GM21529 (cell line): ENCODE data around the gene NSMF.

ENCODE experiments used
- ATAC-seq: cut with Tn5 transposase; IDR thresholded peaks from one replicate; pipeline ENCODE4 v1.9.1; 2021; ENCODE audit not compliant: unreplicated experiment

Gene NSMF

DNA sequence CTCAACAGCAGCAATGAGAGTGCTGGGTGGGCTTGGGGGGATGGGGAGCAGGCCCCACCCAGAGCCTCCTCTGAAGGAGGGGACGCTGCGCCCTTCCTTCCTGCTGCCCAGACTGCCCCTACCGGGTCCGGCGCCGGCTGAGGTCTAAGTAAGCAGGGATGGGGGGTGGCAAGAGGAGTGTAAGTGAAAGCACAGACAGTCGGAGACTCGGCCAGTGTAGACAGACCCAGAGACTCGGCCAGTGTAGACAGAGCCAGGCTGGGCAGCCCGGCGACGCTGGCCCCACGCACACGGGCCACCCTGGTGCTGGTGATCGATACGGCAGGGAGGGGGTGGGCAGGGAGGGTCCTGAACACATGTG is 10.6 kb downstream of the NSMF start:
- ATAC-seq: no peak

DNA sequence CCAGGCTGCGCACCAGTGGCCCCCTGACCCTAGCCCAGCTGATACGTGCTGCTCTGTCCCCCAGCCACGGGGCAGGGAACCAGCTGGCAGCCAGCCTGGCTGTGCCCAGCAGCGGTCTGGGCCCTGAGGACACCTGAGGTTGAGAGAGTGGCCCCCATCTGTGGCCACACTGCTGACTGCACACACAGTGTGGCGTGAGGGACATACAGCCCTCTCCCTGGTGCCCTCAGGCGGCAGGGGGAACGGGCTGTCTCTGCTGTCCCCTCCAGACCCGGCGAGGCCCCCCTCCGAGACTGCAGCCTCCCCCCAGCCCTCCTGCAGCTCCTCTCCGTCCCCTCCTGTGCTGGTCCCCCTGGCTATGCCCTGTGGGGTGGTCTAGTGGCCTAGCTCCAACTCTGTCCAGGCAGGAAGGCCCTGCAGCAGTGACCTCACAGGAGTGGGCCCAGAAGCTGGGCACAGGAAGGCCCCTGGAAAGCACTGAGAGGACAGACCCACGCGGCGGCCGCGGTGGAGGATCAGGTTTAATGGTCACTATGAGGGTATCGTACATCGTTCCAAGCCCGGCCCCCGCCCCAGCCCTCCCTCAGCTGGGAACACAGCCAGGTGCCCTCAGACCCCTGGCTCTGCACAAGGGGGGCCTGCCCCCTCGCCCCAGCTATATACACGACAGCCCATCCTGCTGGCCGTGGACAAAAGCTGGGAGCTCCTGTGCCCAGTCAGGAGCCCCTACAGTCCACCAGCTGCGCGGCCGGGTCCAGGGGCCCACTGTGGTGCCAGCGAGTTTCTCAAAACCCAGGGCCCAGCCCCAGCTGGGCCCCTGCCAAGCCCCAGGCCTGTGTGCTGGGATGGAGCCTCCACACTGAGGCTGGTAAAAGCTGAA is 11.2 kb downstream of the NSMF start:
- no peak for ATAC-seq

DNA sequence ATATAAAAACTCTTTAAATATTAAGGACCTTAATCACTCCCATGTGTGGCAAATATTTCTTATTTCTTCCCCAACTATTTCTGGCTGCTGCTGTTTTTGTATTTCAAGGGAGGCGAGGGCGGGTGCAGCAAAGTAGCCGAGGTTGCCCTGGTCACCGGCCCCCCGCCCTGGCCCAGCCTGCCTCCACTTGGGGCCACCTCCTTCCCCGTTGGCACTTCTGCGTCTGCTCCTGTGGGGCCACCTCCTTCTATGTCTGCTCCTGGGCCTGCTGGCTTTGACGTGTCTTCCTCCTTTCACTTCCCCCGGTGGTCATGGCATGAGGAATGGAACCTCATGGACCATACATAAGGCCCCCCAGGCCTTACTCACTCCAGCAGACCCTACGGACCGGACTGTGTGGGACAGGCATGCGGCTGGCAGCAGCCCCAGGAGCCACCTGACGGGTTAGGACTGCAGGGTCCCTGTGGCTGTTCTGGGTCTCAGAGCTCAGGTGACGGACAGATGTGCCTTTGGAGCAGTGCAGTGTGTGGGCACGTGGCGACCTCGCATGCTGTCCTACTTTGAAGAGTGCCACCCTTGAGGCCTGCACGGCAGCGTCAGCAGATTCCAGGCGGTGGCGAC is 12.2 kb downstream of the NSMF start:
- no peak for ATAC-seq

DNA sequence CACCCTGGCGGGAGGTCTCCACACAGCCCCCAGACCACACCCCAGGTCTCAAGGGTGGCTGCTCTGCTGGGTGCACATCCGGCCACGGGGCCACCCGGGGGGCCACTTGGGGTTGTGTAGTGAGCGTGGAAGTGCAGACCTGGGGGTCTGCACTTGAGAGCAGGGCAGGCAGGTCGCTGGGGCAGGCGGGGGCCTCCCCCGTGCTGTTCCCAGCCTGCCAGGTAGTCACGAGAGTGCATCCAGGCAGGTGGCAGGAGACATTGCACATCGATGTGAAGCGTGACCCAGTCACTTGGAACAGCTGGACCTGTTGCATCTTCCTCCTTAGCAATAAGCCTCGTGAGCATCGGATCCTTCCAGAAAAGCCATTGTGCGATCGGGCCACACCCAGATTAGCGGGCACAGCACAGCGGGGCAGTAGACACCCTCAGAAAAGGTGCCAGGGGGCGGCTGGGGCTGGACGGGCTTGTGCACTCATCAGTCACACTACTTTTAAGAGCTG is 13.2 kb downstream of the NSMF start:
- no peak for ATAC-seq

DNA sequence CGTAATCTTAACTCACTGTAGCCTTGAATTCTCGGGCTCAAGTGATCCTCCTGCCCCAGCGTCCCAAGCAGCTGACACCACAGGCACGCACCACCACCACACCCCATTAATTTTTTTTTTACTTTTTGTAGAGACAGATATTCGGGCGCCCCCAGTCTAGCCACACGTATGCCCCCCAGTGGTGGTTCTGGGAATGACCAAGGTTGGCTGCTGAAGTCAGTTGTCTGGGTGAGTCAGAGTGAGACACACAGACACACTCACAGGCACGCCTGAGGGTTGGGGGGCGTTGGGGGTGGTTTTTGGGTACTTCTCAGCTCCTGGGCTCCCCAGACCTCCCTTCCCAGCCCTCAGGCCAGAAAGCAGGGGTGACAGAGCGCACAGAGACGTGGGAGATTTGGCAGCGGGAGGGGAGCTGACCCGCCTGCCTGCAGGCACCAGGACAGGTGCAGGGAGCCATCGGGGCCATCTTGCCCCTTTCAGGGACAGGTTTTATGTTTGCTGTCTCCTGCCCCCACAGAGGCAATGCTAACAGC is 13.8 kb downstream of the NSMF start:
- peak; percentile 60 for ATAC-seq

DNA sequence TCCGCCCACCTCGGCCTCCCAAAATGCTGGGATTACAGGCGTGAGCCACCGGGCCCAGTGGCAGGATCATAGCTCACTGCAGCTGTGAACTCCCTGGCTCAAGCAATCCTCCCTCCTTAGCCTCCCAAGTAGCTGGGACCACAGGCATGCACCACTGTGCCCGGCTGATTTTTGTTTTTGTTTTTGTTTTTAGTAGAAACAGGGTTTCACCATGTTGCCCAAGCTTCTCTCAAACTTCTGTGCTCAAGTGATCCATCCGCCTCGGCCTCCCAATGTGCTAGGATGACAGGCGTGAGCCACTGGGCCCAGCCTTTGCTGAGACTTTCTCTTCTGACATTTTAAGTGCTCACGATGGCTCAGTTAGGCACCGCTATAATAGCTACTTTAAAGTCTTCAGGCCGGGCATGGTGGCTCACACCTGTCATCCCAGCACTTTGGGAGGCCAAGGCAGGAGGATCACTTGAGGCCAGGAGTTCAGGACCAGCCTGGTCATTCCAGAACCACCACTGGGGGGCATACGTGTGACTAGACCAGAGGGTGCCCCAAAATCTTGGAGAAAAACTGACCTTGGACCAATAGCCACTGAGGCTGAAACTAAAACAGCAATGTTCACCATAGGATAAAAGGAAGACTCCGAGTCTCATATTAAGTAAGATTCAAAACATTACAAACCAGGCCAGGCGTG is 14.9 kb downstream of the NSMF start:
- no peak for ATAC-seq

DNA sequence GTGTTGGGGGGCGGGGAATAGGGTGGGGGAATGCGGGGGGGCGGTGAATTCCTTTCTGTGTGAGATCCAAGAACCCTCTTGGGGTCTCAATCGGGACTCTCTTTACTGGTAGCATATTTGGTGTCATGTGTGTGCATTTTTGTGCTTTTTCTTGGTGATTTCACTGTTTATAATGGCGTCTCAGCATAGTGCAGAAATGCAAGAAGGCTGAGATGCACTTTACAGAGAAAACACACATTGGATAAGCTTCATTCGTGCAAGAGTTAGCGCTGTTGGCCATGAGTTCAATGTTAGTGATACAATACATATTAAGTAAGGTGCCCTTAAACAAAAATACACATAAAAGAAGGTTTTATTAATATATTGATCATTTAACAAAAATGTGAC is 17.2 kb downstream of the NSMF start:
- ATAC-seq: no peak

DNA sequence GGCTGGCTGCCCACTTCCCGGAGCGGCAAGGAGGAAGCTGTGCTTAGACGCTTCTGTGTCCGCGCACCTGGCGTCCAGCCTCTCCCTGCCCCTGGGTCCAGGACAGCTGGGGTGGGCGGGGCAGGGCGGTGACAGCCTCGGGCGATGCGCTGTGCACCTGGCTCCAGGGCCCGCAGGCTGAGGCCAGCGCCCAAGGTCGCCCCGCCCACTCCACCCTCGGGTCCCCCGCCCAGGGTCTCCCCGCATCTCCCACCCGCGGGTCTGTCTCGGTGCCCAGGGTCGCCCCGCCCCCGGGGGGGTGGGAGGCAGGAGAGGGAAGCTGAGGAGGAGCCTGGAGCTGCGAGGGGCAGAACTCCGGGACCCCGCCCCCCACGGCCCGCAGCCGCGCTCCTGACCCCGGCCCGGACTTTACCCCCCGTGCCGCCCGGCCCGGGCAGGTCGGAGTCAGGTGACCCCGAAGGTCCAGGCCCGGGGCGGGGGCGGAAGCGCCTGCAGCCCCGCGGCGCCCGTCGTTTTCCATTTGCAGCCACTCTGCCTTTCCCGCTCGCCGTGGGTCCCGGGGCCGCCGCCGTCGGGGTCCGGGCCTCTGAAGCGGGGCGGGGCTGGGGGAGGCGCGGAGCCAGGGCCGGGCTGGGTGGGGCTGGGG is 17.7 kb downstream of the NSMF start, which contains the start of gene ENTPD8:
ENTPD8 (minus strand) TSS at position 69 of the 646 bp plus-strand sequence. CDS start 3,072 bp downstream, outside the sequence.
- ATAC-seq: no peak

DNA sequence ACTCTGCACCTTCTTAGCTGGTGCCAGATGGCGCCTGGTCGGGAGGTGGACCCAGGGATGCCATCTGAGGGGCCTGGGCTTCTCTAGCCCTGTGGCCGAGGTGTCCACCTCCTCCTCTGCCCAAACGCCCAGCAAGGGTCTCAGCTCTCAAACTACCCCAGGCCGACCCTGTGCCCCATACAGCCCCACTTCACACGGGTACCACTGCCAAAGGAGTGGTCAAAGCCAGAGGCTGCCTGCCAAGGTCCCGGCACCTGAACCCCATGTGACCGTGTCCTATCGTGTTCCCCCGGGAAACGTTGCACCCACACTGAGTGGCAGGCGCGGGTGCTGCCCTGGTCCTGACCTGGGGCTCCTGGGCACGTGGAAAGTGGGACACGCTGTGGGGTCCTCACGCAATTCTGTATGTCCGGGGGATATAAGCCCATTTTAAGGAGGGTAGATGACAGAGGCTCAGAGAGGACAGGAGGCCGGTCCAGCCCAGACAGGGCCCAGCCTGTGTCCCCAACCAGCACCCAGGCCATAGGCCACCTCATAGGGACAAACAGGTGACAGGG is 19.9 kb downstream of the NSMF start:
- no peak for ATAC-seq

DNA sequence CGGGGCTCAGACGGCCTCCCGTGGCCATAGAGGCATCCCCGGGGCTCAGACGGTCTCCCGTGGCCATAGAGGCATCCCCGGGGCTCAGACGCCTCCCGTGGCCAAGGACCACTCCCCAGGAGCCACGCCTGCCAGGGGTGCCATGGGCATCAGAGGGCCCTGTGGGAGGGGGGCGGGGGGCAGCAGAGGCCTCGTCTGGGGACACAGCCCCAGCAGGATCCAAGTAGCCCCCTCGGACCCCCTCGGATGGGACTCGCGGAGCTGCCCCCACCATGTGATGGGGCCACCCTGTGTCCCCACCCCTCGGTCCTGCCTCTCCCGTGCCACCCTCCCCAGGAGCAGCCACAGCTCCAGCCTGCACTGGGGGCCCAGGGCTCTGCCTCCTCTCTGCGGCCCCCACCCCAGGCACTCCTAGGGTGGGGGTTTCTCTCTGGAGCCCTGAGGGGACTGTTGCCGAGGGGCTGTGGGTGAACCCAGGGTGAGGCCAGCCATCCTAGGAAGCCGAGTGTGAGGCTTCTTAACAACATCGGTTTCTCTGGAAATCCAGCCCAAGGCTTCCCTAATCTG is 20.5 kb downstream of the NSMF start:
- no peak for ATAC-seq

DNA sequence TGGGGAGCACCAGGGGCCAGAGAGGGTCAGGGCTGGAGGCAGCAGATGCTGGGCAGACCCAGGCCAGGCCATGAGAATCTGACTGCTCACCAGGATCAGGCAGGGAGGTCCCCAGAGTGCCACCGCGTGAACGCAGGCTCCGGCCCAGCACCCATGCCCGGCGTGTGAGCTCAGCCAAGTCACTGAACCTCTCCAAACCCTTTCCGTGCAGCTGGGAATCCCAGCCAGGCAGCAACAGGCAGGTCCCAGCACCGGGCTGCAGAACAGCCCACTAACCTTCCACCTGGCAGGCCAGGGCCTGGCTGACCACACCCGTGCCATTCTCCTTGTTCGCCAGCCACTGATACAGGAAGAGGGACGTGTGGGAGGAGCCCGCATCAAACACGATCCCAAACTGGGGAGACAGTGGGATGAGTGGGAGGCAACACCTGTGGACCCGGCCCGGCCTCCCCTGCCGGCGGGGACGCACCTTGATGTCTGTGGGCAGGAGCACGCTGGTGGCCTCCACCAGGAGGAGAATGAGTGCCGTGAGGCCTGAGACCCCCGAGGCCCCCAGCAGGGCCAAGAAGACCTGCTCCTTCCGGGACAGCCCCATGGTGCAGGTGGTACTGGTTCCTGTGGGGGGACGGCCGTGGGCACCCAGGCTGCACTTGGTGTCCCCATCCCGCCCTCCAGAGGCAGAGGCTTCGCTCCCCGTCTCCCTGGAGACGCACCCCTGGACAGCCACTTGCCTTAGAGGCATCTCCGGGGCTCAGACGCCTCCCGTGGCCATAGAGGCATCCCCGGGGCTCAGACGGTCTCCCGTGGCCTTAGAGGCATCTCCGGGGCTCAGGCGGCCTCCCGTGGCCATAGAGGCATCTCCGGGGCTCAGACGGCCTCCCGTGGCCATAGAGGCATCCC is 21.2 kb downstream of the NSMF start:
- ATAC-seq: no peak

DNA sequence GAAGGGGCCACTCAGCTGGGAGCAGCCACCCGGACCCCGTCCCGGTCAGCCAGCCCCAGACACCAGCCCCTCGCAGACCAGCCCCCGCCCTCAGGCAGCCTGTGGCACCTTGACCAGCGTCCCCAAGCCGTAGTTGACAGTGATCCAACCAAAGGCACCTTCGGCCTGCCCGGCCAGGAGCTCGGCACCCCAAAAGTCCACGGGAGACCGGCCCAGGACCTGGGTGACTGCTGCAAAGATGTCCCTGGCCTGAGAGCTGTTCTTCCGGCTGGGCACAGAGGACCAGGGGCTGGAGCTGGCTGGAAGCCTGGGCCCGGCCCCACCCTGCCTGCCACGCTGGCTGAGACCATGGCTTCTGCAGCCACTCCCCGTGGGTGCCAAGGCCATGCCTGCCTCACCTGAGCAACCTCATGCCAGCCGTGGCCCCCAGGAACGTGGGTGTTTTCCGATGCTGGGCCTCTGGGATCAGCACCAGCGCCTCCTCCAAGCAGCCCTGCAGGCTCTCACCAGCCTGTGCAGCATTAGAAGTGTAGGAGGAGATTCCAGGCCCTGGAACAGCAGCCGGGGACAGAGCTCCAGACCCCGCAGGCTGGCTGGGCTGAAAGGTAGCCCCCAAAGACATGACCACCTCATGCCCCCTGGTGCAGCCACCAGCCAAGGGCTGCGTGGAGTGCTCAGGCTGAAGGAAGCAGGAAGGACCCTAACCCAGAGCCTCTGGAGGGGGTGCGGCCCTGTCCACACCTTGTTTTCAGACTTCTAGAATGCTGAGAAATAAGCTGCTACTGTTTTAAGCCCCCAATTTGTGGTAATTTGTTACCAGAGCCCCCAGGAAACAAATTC is 22.2 kb downstream of the NSMF start:
- no peak for ATAC-seq

DNA sequence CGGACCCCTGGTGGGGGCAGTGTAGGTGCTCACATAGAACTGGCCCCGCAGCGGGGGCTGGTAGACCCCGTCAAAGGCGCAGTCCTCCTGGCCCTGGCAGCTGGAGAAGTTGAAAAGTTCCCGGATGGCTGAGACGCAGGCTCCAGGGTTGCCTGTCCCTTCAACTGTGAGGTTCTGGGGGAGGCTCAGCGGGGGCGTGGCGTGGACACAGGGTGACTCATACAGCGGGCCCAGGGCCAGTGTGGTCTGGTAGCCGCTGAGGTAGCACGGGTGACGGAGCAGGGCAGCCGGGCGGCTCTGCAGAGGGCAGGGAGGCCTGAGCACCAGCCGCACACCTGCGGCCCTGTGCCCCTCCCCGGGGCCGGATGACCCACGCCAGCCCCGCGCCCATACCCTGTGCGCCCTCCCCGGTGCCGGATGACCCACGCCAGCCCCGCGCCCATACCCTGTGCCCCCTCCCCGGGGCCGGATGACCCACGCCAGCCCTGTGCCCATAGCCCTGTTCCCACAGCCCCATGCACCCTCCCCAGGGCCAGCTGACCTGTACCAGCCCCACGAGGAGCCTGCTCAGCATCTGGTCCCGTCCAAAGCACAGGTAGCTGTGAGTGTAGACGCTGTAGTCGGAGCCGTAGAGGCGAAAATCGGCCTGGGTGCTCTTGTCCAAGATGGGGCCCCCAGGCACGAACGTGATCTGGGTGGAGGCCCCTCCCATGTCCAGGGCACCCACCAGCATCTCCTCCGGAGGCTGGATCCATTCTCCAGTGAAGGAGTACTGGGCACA is 23.0 kb downstream of the NSMF start:
- ATAC-seq: no peak

DNA sequence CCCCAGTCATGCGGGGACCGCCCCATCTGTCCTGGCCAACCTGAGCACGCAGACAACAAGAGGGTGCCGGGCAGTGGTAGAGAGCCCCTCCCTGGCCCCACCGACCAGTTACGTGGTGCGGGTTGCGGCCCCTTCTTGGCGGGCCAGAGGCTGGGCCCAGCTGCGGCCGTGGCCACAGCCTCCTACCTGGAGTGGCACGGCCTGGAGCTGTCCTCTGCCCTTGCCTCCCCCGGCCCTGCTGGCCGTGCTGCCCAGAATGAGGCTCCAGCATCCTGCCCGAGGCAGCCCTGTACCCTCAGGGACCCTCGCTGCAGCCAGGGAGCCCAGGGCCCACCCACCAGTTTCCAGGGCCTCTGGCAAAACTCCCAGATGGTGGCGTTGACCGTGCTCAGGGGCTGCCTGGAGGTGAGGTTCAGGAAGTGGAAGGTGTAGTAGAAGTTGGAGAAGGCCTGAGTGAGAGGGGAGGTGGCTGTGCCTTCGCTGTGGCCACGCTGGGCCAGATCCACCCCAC is 23.7 kb downstream of the NSMF start:
- ATAC-seq: no peak

DNA sequence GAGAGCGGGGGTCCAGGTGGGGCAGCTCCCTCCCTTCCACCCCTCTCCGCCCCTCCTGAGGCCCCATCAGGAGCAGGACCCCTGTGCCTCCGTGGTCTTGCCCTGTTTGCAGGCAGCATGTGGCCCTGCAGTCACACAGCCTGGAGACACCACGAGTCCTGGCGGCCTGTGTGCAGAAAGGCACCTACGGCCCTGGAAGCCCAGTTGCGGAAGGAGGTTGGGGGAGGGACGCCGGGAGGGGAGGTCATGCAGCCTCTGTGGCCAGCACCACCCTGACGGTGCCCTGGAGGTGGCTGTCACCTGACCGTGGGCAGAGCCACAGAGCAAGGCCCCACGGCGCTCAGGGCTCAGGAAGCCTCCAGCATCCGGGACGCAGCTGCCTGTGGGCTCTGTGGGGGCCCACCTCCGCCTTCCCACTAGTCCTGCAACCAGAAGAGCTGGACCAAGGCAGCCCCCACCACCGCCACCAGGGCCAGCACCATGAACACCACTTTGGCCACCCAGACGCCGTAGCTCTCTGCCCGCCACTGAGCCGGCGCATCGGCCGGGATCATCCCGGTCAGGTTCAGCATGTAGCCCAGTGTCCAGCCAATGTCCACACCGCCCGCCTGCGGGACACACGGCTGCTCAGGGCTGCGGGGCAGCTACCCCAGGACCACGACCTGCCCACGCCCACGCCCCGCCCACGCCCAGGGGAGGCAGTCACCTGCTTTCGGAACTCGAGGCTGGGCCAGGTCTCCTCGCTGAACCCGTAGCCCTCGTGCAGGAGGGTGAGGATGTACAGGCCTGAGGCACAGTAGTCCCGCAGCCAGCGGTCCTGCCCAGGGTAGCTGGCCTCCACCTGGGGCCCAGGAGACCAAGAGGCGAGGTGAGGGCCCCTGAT is 24.4 kb downstream of the NSMF start:
- ATAC-seq: no peak

DNA sequence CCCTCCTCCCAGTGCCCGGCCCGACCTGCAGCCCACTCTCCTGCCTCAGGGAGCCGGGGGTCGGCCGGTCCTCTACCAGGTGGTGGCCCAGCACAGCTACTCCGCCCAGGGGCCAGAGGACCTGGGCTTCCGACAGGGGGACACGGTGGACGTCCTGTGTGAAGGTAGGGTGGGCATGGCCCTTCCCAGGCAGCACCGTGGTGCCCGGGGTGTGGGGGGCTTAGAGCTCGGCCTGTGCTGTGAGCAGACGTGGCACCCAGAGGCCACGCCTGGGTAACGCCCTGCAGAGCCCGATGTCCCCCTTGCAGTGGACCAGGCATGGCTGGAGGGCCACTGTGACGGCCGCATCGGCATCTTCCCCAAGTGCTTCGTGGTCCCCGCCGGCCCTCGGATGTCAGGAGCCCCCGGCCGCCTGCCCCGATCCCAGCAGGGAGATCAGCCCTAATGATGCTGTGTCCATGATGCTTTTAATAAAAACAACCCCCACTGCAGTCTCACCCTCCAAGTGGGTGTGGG is 25.2 kb downstream of the NSMF start:
- ATAC-seq: no peak
